Stimulated activated naive CD8-positive, alpha-beta T cell treated with anti-CD3 and anti-CD28 coated beads, Interleukin-15, Interleukin-2, amounts not matched to agents 100 U/mL and 50 U/mL, for 24 hours (primary cell): Measurements from ENCODE around the gene FLOT1.
A peak's percentile ranks its signal among the peaks of the same experiment; 100 is the strongest.
"Not testable (repeated sequence)": the region's sequence is repeated elsewhere in the genome, so short reads cannot be mapped to it uniquely, and the experiment has no call there.

ENCODE experiments used
- ATAC-seq: fragments of 150-1000 bp; cut with Tn5 transposase; one replicate; pipeline ENCODE4 v1.10.0; 2021
- DNase-seq: peaks from one replicate; pipeline ENCODE4 v3.0.0; 2021

FLOT1 gene

DNA sequence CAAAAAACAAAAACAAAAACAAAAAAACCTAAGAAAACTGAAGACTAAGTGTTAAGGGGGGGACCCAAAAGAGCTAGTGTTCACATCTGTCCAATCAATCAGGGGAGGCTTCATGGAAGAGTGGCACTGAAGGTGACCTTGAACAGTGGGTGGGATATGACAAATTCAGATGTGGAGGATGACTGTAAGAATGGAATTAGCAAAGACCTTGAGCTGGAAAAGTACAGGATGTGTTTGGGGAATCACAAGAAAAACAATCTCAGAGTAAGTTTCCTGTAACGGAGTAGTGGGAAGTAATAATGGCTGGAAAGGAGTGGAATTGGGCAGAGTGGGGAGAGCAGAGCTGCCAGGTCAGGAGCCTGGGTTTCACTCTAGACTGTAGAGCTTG lies 4.8 kb upstream of the FLOT1 start:
- ATAC-seq (no peak), DNase-seq (no peak)

DNA sequence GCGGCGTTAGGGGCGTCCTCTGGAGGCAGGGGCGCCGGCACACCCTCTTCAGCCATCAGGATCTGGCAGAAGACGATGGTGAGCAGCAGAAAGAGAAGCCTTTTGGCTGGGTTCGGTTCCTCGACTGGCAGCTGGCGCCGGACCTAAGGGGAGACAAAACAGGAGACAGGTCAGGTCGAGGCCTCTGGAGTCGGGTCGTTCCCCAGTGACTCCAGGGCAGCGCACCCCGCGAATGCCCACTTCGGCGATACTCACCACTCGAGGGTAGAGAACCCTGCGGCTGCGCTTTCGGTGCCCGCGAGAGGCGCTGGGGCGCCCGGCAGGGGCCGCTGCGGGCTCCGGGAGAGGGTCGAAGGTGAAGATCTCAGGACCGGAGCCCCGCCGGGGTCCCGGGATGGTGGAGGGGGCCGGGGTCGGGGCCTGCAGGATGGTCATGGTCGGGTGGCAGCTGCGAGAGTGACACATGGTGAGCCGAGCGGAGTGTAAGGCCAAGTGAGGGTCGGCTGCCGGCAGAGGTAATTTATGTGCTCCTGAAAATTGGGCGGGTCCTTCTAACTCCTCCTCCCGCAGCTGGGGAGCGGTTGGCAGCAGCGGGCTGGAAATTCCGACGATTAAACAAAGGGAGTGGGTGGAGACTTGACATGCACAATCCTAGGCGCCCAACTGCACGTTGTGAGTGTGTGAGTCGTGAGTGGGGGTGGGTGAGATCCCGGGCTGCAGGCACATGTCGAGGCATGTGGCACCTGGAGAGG lies 1.7 kb upstream of the FLOT1 start, which contains the start of gene IER3:
Gene IER3, minus strand, starts transcription at position 494 of the 752 bp plus-strand sequence. Its CDS starts 29 bp downstream, at position 465.
- ATAC-seq (peak; percentile 38), DNase-seq (peak; percentile 91)

DNA sequence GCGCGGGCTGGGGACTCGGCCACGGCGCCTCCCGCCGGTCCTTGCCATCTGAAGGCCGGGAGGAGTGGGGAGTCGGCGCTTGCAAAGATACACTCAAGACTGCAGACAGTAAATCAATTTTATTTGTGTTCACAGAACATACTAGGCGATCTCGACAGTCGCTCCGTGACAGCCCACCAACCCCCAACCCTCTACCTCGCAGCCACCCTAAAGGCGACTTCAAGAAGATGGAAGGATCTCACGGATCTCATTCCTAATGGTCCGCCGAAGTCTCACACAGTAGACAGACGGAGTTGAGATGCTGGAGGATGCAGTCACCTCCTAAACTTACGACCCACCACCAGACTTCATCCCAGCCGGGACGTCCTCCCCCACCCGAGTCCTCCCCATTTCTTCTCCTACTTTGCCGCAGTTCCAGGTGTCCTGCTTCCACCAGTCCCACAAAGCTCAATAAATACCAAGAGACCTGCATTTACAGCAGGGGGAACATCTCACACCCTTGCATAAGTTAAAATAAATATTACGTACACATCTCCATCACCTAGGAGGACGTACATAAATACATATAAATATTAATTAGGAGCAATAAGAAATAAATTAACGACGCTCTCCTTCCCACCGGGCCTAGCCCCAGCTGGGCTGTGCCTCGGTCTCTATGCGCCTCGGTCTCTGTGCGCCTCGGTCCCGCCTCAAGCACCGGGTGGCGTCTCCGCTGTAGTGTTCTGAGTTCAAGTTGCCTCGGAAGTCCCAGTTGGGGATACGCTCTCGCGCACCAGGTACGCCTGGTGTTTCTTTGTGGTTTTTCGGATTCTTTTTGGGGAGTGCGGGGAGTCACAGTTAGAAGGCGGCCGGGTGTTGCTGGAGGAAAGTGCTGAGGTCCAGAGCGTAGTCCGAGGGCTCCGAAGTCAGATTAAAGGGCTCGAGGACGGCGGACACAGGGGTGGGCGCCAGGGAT lies 889 bp upstream of the FLOT1 start:
- peak; percentile 45 for DNase-seq
- ATAC-seq = no peak

DNA sequence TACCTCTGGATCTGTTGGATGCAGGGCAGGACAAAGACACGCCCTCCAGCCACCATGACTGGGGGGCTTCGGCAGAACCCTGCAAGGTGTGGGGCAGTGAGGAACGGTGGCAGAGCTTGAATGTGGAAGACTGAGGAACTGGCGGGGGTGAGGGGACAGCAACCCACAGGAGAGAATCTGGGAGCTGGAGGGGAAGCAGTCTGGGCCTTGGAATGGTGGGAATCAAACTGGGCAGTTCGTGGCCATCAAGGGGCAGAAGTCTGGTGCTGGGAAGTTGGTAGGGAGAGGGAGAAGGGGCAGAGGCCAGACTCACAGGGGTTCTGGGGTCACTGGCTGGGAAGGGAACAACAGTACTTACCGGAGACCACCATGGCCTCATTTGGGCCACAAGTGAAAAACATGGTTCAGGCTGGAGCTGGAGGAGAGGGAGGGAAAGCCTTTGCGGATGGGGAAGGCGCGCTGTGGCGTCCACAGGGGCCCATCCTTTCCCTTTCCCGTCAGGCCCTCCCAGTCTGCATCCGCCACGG lies 635 bp downstream of the FLOT1 start:
- ATAC-seq (no peak), DNase-seq (no peak)

DNA sequence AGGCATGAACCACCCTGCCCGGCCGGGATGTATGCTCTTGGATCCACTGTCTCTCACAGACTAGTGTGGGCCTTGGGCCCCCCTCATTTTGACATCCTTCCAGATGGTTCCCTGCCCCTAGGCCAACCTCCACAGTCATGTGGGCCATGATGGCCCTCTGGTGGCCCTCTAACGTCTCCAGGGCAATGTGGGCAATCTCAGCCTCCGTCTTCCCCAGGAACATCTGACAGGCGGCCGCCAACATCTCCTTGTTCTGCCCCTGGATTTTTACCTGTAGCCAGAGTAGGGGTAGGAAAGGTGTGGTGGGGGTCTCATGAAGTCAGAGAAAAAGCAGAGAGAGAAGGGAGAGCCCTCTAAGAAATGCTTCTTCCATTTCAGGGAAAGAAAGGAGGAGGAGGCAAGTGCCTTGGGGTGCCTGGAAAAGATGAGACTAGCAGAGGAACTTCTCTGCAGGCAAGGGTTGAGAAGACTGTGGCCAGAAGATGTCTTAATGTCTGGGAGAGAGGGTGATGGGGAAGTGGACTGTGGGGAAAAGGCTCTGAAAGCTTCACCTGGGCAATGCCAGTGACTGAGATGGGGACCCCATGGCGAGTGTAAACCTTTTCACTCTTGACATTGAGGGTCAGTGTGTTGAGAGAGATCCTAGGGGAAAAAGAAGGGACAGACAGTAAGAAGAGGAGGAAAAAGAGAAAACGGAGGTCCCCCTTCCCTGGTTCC lies 1.3 kb downstream of the FLOT1 start:
- peak; percentile 48 for DNase-seq
- ATAC-seq = no peak

DNA sequence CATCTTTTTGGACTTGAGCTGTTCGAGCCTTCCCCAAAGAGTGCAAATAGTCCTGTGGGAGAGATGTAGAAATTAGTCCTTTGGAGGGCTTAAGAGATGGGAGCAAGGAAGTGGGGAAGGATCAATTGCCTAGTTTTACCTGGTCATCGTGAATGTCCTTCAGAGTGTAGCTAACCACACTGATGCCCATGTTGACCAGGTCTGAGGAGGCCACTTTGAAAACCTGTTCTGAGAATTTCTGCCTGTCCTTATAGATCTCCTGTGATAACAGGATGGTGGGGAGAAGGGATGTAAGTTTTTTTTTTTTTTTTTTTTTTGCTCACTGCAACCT lies 2.0 kb downstream of the FLOT1 start:
- ATAC-seq (no peak), DNase-seq (no peak)

DNA sequence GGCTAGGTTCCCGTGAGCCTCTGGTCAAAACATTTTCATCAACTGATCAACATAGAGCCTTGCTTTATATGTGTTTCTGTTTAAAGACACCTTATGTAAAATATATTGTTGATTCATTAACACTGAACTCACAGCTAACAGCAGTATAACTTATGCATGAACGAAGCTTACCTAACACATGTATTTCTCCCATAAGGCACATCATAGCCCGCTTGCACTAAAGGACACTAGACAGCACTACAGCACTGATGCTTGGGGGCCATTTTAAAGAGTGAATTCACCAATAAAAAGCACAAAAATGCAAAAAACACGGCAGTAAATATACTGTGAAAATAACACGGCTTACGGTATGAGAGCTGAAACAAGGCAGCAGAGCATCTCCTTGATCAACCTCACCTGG lies 4.0 kb downstream of the FLOT1 start:
- DNase-seq = no peak

DNA sequence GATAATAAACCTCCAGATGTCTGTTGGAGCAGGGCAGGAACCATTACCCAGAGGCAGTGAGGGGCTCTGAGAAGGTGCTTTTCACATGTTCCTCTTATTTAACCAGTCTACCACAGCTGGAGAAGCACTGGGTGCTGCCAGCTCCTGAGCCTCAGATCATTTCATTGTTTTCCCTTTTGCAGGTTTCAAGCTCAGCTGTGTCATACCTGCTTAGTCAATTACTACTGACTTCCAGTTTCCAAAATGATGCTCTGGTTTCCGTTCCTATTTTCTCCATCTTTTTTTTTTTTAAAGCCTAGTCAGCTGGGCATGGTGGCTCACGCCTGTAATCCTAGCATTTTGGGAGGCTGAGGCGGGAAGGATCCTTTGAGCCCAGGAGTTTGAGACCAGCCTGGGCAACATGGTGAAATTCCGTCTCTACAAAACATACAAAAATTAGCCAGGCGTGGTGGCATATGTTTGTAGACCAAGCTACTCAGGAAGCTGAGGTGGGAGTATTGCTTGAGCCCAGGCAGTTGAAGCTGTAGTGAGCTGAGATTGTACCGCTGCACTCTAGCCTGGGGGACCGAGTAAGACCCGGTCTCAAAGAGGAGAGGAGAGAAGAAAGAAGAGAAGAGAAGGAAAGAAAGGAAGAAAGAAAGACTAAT lies 6.7 kb downstream of the FLOT1 start:
- no peak for DNase-seq

More for the DNA sequence above, 4.0 kb downstream of the FLOT1 start:
- no peak for ATAC-seq

DNA sequence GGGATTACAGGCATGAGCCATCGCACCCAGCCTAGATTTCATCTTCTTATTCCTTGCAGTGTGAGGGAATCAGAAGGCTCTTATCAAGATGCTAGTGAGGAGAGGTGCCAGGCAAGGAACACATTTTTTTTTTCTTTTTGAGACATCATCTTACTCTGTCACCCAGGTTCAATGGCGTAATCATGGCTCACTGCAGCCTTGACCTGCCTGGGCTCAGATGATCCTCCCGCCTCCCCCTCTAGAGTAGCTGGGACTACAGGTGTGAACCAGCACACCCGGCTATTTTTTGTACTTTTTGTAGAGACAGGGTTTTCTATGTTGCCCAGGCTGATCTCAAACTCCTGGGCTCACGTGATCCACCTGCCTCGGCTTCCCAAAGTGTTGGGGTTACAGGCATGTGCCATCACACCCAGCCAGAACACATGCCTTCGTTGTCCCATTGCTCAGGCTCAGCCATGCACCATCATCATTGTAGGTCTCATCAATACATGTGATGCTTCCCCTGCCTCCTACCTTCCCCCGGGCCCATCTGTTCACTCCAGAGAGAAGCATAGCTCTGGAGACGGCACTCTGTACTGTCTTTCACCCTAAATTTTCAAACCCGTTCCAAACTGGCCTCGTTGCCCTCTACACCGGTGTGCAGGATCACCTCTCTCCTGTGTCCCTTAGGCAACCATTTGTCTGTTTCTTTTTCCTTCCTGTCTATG lies 10.1 kb downstream of the FLOT1 start:
- DNase-seq = no peak
- ATAC-seq = no peak

More for the DNA sequence above, 6.7 kb downstream of the FLOT1 start:
- peak; percentile 19 for ATAC-seq

DNA sequence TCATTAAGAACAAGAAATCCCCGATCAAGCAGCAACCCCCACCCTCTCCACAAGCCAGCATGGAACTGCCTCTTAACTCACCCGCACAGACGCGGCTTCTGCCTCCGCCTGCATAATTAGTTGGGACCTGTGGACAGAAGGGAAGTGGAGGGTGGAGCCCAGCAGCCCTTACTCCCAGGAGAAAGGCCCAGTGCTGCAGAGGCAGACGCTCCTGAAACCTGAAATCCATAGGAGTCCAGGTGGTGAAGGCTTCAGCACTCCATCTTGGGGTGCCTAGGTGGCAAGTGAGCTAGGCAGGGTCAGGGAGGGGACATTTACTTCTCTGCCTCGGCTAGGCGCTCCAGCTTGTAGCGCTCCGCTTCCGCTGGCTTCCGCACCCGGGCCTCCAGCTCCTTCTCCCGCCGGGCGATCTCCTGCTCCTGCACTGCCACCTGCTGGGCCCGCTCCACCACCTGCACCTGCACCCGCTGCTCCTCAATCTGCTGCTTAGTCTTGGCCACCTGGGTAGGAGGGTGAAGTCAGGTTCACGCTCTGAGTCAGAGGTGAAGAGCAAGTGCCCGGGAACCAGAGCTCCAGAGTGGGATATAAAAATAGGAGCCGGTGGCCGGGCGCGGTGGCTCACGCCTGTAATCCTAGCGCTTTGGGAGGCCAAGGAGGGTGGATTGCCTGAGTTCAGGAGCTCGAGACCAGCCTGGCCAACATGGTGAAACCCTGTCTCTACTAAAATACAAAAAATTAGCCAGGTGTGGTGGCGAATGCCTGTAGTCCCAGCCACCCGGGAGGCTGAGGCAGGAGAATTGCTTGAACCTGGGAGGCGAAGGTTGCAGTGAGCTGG lies 11.7 kb downstream of the FLOT1 start:
- peak; percentile 88 for DNase-seq
- ATAC-seq = peak; percentile 84

DNA sequence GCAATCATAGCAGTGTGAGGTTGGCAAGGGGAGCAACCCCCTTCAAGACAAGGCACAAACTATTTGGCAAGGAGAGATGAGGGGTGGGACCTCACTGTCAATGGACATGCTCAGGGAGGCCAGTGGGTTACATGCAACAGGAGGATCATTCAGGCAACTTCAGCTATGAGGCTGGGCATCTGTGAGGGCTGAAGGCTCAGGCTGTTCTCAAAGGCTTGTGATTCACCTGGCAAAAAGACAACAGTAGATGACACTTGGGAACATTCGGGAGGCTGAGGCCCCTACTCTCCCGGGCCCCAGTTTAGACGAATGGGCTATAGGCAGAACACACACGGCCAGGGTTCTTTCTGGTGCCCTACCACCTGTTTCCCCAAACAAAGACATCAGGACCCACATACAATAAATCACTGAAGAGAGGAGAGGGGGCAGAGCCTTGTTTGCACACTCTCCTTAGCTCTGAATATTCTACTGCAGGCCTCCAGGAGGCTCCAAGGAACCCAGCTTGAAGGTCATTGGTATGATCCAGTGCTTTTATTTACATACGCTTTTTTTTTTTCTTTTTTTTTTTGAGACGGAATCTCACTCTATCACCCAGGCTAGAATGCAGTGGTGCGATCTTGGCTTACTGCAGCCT lies 14.4 kb downstream of the FLOT1 start:
- ATAC-seq (no peak), DNase-seq (no peak)

DNA sequence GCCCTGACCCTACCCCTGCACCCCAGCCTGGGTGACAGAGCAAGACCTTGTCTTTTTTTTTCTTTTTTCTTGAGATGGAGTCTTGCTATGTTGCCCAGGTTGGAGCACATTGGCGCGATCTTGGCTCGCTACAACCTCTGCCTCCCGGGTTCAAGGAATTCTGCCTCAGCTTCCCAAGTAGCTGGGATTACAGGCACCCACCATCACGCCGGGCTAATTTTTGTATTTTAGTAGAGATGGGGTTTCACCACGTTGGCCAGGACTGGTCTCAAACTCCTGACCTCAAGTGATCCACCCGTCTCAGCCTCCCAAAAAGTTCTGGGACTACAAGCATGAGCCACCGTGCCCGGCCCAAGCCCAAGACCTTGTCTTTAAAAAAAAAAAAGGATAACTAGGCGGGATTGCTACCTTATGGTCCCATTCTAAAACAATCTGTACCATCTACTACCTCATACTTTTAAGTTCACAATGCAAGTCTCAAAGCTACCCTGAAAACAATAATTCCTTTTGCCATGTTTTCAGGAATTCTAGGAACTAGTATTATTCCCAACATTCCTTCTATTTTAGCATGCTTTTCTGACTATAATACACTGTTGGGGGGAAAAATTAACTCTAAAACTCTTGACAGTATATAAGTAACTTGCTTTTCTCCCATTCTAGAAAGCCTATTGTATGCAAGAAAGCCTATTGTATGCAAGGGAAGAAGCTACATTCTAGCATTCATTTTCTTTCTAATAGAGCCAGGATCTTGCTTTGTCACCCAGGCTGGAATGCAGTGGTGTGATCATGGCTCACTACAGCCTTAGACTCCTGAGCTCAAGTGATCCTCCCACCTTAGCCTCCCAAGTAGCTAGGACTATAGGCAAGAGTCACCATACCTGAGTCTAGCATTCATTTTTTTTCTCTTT lies 15.7 kb downstream of the FLOT1 start:
- DNase-seq (no peak), ATAC-seq (no peak)

DNA sequence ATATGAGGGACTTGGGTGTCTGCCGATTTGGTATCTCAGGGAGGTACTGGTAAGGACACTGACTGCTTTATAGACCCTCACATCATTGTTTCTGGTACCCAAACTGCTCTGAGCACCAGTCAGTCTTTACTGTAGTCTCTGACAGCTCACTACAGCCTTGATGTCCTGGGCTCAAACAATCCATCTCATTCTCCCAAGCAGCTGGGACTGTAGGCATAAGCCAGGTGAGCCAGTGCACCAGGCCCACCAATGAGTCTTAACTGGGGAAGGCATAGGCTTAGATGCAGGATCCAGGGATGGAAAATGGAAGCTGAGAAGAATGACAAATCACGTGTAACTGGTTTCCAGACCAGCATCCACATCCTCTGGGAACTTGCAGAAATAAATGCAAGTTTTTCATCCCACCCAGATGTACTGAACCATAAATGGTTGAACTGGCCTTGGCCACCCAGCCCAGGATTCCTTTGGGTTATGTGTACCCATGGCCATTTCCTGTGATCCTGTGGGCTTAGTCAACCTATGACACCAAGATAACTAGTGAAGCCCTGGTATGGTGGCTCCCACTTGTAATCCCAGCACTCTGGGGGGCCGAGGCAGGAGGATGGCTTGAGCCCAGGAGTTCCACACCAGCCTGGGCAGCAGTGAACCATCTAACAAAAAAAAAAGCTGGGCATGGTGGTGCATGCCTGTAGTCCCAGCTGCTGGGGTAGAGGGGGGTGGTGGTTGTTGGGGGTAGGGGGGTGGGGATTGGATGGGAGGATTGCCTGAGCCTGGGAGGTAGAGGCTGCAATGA lies 16.6 kb downstream of the FLOT1 start:
- DNase-seq = no peak
- no peak for ATAC-seq

DNA sequence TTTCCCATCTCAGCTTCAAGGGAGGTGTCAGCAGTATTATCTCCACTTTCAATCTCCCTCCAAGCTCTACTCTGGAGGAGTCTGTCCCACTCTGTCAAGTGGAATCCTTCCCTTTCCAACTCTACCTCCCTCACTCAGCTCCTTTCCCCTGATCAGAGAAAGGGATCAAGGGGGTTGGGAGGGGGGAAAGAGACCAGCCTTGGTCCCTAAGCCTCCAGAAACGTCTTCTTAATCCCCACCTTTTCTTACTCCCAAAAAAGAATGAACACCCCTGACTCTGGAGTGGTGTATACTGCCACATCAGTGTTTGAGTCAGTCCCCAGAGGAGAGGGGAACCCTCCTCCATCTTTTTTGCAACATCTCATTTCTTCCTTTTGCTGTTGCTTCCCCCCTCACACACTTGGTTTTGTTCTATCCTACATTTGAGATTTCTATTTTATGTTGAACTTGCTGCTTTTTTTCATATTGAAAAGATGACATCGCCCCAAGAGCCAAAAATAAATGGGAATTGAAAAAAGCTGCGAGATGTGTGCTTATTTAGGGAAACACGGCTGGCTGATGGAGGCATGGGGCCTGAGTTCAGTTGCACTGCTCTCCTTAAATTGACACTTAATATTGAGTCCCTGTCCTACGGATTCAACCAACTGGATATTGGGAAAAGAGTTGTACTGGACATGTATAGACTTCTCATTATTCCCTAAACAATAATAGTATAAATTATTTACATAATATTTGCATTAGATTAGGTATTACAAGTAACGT lies 17.4 kb downstream of the FLOT1 start:
- DNase-seq (no peak), ATAC-seq (no peak)

DNA sequence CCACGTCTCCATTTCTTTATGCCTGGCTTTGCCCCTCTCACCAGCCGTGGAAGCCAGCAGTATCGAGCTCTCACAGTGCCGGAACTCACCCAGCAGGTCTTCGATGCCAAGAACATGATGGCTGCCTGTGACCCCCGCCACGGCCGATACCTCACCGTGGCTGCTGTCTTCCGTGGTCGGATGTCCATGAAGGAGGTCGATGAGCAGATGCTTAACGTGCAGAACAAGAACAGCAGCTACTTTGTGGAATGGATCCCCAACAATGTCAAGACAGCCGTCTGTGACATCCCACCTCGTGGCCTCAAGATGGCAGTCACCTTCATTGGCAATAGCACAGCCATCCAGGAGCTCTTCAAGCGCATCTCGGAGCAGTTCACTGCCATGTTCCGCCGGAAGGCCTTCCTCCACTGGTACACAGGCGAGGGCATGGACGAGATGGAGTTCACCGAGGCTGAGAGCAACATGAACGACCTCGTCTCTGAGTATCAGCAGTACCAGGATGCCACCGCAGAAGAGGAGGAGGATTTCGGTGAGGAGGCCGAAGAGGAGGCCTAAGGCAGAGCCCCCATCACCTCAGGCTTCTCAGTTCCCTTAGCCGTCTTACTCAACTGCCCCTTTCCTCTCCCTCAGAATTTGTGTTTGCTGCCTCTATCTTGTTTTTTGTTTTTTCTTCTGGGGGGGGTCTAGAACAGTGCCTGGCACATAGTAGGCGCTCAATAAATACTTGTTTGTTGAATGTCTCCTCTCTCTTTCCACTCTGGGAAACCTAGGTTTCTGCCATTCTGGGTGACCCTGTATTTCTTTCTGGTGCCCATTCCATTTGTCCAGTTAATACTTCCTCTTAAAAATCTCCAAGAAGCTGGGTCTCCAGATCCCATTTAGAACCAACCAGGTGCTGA lies 18.4 kb downstream of the FLOT1 start:
- not testable (repeated sequence) for DNase-seq, ATAC-seq
